Measurements from ENCODE around the gene FICD.

The FICD gene

GRCh38 chr12:108502922-108503321, 12.2 kb upstream of the FICD start:
- no peak for DNase-seq (ENCODE audit: low read depth)

DNA sequence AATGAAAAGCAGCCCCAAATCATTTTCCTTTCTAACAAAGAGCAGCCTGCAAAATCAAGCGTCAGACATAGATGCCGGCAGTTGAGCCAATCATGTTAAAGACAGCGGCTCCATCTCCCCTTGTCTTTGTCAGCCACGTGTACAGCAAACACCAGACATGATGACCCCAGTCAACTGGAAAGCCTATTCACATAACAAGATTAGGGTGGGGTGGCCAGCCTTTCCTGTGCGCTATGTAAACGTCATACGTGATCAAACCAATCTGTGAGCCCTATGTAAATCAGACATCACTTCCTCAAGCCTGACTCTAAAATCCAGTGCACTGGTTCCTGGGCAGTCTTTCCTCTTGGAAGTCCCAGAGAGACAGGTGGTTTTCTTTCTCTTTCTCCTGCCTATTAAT, 9.9 kb upstream of the FICD start:
- DNase-seq (ENCODE audit: low read depth): no peak

DNA sequence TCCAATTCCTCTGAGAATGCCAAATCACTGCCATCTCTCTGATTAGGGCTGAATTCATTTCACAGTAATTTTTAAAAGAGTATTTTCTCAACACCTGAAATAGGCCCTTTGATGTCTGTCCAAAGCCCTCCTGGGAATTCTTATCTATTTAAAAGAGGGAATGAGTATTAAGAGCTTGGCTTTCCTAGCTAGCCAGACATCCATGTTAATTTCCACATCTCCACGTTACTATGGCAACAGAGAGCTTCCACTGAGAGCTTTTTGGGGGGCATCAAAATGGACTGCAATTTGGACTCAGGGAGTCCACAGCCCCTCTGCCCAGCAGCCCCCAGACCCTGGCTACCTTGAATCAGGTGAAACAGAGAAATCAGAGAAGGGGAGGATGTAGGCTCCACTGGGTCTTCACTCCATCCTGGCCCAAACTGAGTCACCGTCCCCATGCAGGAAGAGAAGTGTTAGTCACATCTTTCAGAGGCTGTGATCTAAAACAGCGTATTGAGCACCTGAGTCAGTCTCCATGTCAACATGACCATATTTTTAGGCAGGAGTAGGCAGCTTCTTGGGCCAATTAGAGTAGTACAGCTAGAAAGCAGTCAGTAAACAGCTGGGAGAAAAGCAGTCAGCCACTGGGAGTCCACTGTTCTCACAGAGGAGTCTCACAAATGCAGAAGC, 7.0 kb upstream of the FICD start:
- no peak for DNase-seq (ENCODE audit: low read depth)

GRCh38 chr12:108509806-108510205, 5.3 kb upstream of the FICD start:
- DNase-seq (ENCODE audit: low read depth): no peak

DNA sequence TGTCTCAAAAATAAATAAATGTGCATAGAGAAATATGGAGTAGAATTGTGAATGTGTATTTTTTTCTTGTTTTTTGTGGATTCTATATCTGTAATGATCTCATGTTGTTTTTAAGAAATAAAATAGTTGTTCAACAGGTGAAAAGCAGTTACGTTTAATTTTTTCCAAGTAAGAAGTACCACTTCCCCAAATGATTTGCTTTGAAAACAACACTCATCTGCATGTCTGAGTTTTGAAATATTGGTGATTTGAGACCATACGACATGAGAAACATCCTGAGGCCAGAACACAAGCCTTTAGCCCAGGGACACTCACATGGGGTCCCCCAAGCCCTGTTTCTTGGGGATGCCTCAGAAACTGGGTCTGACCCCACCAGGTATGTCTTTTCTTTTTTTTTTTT, 4.2 kb upstream of the FICD start:
- DNase-seq (ENCODE audit: low read depth): no peak

DNA sequence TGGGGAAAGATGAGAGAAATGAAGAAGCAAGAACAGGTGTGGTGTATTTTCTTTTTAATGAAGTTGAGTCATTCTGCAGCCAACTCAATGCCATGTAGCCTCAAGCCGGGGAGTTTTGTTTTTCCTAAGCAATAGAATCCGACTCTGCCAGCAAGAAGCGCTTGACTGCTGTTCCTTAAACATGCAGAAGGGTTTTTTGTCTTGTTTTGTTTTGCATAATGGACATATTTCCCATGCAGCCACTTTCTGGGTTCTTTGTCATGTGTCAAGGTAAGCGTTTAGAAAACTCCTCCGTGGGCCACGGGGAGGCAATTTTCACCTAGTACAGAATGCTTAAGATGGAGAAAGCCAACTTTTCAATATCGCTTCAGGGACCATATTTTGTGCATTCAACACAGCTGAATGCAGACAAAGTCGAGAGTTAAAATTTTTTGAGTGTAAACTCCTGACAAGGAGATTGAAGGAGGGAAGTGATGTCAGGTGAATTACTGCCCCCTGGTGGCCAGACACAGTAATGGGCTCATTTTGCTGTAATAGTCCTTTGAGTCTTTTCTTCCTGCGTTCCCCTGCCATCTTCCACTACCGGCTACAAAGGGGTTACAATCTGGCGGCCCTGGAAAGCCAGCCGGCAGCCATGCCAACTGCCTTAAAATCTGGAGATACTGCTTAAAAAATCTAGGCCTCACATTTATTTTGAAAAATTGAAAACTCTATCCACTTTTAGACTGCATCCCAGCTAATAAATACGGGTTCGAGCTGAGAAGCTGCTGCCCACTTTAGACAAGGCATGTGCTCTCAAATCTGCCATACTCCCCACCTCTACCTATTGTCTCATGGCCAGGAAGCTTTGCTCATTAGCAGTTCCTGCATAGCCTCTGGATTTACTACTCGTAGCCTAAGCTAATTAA, 3.2 kb upstream of the FICD start:
- peak; percentile 67 for DNase-seq (ENCODE audit: low read depth)

GRCh38 chr12:108514468-108514972, 557 bp upstream of the FICD start:
- DNase-seq (ENCODE audit: low read depth): no peak

DNA sequence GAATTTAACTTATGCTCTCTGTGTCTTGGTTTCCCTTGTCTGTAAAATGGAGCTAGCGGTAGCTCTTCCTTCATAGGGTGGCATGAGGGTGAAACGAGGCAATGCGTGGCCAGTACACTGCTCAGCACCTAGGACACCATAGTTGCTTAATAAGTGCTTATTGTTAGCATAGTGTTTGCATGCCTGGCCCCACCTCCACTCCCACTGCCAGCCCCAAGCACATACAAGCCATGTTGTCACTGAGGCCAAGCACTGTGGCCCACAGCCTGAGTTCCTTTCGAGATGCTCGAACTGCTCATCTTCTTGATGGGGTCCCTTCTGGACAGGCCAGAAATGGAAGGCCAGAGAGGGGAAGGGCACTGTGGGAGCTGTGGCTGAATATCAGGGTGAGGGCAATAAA, 839 bp downstream of the FICD start:
- DNase-seq (ENCODE audit: low read depth): no peak

GRCh38 chr12:108516511-108517275, 1.6 kb downstream of the FICD start:
- no peak for DNase-seq (ENCODE audit: low read depth)

DNA sequence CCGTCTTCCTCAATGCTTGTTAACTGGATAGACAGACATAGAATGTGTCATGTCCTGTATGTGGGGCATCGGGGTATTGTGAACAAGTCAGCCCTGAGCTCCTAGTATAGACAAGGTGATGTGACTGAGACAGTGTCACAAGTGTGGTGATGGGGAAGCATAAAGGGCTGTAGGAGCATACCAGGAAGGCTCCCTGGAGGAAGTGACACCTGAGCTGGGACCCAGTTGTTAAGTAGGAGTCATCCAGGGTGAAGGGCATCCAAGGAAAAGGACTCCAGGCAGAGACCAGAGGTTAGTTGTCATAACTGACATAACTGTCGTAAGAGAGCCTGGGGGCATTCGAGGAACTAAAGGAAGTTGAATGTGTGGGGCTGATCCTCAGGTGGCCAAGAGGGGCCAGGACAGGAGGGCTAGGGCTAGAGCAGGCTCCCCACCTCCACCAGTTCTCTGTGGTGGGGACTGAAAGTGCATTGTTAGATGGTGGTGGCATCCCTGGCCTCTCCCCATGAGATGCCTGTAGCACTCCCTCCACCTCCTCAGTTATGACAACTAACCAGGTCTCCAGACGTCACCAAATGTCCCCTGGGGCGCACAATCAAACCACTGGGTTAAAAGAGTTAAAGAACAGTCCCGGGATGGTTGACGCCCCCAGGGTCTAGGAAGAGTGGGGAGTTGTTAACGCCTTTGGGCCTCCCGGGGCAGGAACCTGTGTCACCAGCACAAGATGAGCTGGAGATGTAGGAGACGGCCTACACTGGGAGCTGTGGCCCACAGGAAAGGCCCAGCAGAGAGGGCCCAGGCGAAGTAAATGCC, 2.4 kb downstream of the FICD start:
- no peak for DNase-seq (ENCODE audit: low read depth)

GRCh38 chr12:108518101-108518715, 3.1 kb downstream of the FICD start:
- DNase-seq (ENCODE audit: low read depth): no peak

DNA sequence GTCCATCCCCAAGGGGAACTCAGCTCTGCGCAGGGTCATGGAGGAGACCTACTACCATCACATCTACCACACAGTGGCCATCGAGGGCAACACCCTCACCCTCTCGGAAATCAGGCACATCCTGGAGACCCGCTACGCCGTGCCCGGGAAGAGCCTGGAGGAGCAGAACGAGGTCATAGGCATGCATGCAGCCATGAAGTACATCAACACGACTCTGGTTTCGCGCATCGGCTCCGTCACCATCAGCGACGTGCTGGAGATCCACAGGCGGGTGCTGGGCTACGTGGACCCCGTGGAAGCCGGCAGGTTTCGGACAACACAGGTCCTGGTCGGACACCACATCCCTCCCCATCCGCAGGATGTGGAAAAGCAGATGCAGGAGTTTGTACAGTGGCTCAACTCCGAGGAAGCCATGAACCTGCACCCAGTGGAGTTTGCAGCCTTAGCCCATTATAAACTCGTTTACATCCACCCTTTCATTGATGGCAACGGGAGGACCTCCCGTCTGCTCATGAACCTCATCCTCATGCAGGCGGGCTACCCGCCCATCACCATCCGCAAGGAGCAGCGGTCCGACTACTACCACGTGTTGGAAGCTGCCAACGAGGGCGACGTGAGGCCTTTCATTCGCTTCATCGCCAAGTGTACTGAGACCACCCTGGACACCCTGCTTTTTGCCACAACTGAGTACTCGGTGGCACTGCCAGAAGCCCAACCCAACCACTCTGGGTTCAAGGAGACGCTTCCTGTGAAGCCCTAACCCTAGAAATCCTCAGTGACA, 3.8 kb downstream of the FICD start:
- no peak for DNase-seq (ENCODE audit: low read depth)

DNA sequence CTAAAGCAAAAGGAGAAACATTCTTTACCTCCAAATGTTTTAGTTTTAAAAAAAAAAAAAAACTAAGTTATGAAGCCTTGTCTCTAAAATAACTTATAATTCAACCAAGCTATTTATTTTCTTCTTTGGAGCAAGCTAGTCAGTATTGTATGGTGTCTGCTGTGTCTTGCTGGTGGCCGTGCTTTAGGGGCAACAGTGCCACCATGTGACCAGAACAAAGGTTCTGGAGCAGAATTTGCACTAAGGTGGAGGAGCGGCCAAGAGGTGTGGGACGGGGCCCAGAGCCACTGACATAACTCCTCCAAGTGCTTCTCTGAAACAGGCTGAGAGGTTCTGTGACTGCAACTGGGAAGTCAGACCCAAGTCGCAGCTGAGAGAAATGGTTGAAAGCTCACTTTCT, 4.5 kb downstream of the FICD start:
- no peak for DNase-seq (ENCODE audit: low read depth)

DNA sequence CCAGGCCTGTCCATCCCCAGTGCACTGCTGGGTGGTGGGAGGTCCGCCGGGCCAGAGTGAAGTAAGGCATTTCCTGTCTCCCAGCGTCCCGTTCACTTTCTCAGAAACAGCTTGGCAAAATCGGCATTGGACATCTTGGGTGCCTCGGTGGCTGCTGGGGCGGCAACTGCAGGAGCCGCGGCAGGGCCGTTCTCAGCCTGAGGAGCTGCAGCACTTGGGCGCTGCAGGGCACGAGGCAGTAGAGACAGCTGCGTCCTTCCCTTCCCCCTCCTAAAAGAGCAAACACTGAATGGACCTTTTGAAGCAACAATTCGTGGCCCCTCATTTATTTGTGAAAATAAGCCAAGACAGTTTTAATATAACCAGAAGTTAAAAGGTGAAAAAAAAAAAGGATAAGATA, 8.3 kb downstream of the FICD start:
- no peak for DNase-seq (ENCODE audit: low read depth)

GRCh38 chr12:108525681-108526080, 10.6 kb downstream of the FICD start:
- DNase-seq (ENCODE audit: low read depth): no peak

GRCh38 chr12:108526482-108527165, 11.5 kb downstream of the FICD start:
- DNase-seq (ENCODE audit: low read depth): no peak

DNA sequence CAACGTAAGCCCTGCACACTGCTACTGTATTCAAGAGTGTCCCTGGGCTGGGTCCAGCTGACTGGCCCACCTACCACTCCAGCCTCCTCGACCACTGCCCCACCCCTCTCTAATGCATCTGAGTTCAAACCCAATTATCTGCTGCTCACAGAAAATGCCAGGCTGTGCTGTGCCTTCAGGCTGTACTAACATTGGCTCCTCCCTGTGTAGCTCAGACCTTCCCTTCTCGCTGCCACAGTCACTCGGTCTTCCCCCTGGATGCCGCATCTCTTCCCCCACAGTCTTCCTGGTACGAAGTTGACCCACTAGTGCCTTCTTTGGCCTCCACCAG, 12.1 kb downstream of the FICD start:
- no peak for DNase-seq (ENCODE audit: low read depth)

DNA sequence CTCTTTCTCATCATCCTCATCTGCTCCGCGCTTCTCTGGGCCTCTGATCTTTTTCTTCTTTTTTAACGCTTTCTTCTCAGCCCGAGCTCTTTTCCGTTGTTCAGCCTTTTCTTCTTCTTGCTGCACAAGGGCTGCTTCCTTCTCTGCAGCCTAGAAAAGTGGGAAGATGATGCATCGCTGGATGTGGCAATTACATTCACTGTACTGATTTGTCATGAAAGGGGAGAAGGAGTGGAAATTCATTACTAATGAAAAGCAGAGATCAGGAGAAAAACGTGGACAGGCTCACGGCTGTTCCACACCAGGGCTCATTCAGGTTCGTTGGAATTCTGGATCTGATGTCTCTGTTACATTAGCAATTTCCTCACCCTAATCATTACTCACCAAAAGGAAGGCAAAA, 15.1 kb downstream of the FICD start:
- DNase-seq (ENCODE audit: low read depth): no peak

DNA sequence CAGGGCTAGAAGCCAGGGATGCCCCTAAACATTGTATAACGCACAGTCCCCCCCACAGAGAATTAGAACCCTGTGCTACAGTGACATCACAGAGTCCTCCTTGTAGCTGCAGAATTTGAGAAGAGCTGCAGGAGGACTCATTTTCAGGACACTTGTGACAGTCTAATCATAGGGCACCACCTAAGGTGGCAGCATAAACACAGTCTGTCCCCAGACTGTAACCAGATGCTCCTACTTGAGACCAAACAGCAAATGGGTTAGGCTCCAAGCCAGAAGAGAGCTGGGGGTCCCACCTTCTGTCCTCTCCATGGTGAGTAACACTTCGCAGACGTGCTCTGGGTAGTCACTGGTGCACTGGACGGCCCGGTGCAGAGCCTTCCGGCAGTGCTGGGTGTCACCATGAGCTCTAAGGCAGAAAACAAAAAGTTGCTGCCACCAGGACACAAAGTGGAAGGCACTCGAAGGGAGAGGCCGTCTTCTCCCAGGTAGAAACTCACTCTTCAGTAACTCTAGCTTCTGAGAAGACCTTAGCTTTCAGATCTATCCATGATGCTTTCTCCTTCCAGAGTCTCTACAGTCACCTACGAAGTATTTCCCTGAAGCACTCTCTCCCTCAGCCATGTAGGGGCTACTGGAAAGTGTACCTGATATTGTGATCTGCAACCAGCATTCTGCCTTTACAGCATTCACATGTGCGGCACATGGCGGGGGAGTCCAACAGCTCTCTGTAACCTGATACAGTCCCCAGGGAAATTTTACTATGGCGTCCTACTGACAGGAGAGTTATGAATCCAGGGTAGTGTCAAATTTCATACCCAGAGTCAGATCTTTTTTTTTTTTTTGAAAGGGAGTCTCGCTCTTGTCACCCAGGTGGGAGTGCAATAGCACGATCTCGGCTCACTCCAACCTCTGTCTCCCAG, 17.1 kb downstream of the FICD start:
- no peak for DNase-seq (ENCODE audit: low read depth)
